Choroid plexus epithelial cell (primary cell): Measurements from ENCODE around the gene RALGPS1.

Experiments used
- DNase-seq: peaks from one replicate; pipeline ENCODE4 v3.0.0-alpha.2; 2010; ENCODE audit warnings: low read depth
- H3K4me3 ChIP-seq: 2 replicates; pipeline ENCODE4 v1.5.1; 2011; ENCODE audit warnings: low read depth, mild to moderate bottlenecking, control low read depth, low read length, moderate library complexity
- TF ChIP-seq, protein P1 (sequence below): conservative IDR thresholded peaks from 2 replicates; pipeline ENCODE4 v1.5.1; 2011; ENCODE audit warnings: low read depth, mild to moderate bottlenecking, control low read depth, inconsistent platforms, low read length, moderate library complexity

The RALGPS1 gene

GRCh38 chr9:127087411-127087810 lies 172.8 kb downstream of the RALGPS1 start:
- no peak overlapping the region for H3K4me3 ChIP-seq
- no peak for DNase-seq
- TF ChIP-seq, protein P1, sequence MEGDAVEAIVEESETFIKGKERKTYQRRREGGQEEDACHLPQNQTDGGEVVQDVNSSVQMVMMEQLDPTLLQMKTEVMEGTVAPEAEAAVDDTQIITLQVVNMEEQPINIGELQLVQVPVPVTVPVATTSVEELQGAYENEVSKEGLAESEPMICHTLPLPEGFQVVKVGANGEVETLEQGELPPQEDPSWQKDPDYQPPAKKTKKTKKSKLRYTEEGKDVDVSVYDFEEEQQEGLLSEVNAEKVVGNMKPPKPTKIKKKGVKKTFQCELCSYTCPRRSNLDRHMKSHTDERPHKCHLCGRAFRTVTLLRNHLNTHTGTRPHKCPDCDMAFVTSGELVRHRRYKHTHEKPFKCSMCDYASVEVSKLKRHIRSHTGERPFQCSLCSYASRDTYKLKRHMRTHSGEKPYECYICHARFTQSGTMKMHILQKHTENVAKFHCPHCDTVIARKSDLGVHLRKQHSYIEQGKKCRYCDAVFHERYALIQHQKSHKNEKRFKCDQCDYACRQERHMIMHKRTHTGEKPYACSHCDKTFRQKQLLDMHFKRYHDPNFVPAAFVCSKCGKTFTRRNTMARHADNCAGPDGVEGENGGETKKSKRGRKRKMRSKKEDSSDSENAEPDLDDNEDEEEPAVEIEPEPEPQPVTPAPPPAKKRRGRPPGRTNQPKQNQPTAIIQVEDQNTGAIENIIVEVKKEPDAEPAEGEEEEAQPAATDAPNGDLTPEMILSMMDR, result no peak

GRCh38 chr9:127087836-127088235 lies 173.3 kb downstream of the RALGPS1 start:
- DNase-seq, result no peak
- H3K4me3 ChIP-seq, result no peak overlapping the region
- TF ChIP-seq, protein P1, result no peak

- no peak for DNase-seq
- H3K4me3 ChIP-seq, result no peak overlapping the region
Observed at GRCh38 chr9:127088724-127089615, 174.4 kb downstream of the RALGPS1 start.

GRCh38 chr9:127089631-127090081 lies 175.1 kb downstream of the RALGPS1 start:
- TF ChIP-seq, protein P1, result no peak
- no peak overlapping the region for H3K4me3 ChIP-seq

More at GRCh38 chr9:127088724-127089615, 174.4 kb downstream of the RALGPS1 start:
- TF ChIP-seq, protein P1, result no peak

GRCh38 chr9:127090341-127090985 lies 175.9 kb downstream of the RALGPS1 start:
- no peak overlapping the region for H3K4me3 ChIP-seq
- TF ChIP-seq, protein P1, result no peak

More at GRCh38 chr9:127089631-127090081, 175.1 kb downstream of the RALGPS1 start:
- no peak for DNase-seq

DNA sequence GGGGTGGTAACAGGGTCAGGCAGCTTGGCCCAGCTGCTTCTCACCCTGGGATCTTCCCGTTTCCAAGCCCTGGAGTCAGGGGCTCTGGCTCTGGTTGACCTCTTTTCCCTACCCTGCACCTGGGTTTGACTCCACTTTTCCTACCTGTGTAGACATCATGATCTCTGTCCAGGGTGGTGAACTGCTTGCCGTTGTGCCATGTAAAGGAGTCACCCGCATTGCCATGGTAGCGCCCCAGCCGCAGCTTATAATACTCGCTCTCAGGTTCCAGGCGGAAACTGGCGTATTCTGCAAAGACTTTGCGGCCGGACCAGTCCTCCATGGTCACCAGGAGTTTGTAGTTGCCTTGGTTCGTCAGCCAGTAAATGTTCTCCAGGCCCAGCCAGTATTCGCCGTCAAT lies 176.9 kb downstream of the RALGPS1 start:
- DNase-seq, result no peak
- TF ChIP-seq, protein P1, result no peak
- no peak overlapping the region for H3K4me3 ChIP-seq

More at GRCh38 chr9:127090341-127090985, 175.9 kb downstream of the RALGPS1 start:
- DNase-seq, result no peak
